Stimulated activated CD4-positive, alpha-beta T cell treated with anti-CD3 and anti-CD28 coated beads, TNF-alpha, amount 100 ng/mL, for 1 hour (primary cell): ENCODE results near the gene KRTAP9-2.
"Not testable (repeated sequence)": the region's sequence is repeated elsewhere in the genome, so short reads cannot be mapped to it uniquely, and the experiment has no call there.

Experiments used
- DNase-seq, 3 donors: peaks; one replicate each; pipeline ENCODE4 v3.0.0-alpha.2; 2020; ENCODE audit warnings: low read depth in 3 of 3, low spot score in 1 of 3

Gene KRTAP9-2

DNA sequence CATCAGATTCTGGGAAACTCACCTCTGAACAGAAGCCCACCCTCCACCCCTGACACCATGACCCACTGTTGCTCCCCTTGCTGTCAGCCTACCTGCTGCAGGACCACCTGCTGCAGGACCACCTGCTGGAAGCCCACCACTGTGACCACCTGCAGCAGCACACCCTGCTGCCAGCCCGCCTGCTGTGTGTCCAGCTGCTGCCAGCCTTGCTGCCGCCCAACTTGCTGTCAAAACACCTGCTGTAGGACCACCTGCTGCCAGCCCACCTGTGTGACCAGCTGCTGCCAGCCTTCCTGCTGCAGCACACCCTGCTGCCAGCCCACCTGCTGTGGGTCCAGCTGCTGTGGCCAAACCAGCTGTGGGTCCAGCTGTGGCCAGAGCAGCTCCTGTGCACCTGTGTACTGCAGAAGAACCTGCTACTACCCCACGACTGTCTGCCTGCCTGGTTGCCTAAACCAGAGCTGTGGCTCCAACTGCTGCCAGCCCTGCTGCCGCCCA, at the start of gene KRTAP9-2:
Gene KRTAP9-2 (plus strand): TSS at position 51 of the 498 bp plus-strand sequence. CDS start 7 bp downstream, at position 58.
- DNase-seq, result not testable (repeated sequence)

GRCh38 chr17:41176744-41177387, 49.6 kb upstream of the KRTAP9-2 start:
- no peak for DNase-seq

DNA sequence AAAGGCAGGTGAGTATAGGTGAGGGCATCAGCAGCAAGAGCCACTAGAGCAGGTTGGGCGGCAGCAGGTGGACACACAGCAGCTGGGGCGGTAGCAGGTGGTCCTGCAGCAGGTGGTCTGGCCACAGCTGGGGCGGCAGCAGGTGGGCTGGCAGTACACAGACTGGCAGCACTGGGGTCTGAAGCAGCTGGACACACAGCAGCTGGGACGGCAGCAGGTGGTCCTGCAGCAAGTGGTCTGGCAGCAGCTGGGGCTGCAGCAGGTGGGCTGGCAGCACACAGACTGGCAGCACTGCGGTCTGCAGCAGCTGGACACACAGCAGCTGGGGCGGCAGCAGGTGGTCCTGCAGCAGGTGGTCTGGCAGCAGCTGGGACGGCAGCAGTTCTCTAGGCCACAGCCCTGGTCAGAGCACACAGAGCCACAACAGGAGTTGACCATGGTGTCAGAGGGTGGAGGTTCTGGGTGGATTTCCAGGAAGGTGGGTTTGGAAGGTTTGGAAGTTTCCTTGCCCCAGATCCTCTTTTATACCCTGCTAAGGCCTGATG, 48.6 kb upstream of the KRTAP9-2 start, which contains the start of gene KRTAP4-2:
Gene KRTAP4-2 (minus strand): TSS at position 495 of the 545 bp plus-strand sequence. CDS start 57 bp downstream, at position 438.
- DNase-seq, result no peak

- DNase-seq, result no peak
Observed at GRCh38 chr17:41178341-41178740, 48.1 kb upstream of the KRTAP9-2 start.

GRCh38 chr17:41178843-41179616, 47.4 kb upstream of the KRTAP9-2 start:
- no peak for DNase-seq

GRCh38 chr17:41184480-41184961, 41.9 kb upstream of the KRTAP9-2 start, which contains the start of gene KRTAP4-1:
TSS of gene KRTAP4-1 (minus strand) at chr17:41184911. CDS start at chr17:41184854, 57 bp downstream.
- no peak for DNase-seq

GRCh38 chr17:41185001-41185400, 41.4 kb upstream of the KRTAP9-2 start:
- DNase-seq, result no peak

DNA sequence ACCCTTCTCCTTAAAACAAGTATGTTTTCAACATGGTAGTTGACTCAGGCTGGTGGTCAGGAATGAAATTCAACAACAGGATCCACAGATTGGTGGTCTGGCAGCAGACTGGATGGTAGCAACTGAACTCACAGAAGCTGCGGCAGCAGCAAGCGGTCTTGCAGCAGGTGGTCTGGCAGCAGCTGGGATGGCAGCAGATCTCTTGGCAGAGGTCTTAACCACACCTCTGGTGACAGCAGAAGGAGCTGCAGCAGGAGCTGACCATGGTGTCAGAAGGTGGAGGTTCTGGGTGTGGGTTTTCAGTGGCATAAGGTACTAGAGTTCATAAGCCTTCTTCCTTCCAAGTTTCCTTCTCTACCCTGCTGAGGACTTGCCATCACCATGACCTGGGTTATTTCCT, 39.6 kb upstream of the KRTAP9-2 start:
- DNase-seq, result no peak

DNA sequence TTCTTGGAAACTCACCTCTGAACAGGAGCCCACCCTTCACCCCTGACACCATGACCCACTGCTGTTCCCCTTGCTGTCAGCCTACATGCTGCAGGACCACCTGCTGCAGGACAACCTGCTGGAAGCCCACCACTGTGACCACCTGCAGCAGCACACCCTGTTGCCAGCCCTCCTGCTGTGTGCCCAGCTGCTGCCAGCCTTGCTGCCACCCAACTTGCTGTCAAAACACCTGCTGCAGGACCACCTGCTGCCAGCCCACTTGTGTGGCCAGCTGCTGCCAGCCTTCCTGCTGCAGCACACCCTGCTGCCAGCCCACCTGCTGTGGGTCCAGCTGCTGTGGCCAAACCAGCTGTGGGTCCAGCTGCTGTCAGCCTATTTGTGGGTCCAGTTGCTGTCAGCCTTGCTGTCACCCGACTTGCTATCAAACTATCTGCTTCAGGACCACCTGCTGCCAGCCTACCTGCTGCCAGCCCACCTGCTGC, 36.6 kb upstream of the KRTAP9-2 start, which contains the start of gene KRTAP9-1:
Gene KRTAP9-1 (plus strand): TSS at position 51 of the 482 bp plus-strand sequence. CDS start 0 bp downstream, at position 51.
- DNase-seq, result not testable (repeated sequence)

DNA sequence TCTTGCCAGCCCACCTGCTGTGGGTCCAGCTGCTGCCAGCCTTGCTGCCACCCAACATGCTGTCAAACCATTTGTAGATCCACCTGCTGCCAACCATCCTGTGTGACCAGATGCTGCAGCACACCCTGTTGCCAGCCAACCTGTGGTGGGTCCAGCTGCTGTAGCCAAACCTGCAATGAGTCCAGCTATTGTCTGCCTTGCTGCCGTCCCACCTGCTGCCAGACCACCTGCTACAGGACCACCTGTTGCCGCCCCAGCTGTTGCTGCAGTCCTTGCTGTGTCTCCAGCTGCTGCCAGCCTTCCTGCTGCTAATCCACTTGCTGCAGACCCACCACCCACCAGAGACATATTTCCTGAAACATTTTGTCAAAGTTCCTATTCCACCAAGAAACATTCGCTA, 36.1 kb upstream of the KRTAP9-2 start:
- no peak for DNase-seq

DNA sequence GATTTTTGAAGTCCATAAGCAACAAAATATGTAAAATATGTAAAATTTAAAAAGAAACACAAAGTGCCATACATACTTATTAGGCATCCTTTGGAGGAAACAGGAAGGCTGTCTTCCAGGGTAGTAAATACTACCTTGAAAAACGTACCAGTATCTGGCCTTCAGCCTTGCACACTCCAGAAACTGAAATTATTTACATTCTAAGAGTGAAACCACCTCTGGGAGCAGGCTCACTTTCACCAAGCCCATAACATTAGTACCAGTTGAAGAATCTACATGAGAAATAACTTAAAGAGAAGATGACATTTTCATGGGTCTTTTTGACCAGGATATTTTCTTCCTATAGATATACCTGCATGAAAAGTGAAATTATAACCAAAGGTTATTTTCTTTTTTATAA, 30.4 kb upstream of the KRTAP9-2 start:
- DNase-seq, result no peak

DNA sequence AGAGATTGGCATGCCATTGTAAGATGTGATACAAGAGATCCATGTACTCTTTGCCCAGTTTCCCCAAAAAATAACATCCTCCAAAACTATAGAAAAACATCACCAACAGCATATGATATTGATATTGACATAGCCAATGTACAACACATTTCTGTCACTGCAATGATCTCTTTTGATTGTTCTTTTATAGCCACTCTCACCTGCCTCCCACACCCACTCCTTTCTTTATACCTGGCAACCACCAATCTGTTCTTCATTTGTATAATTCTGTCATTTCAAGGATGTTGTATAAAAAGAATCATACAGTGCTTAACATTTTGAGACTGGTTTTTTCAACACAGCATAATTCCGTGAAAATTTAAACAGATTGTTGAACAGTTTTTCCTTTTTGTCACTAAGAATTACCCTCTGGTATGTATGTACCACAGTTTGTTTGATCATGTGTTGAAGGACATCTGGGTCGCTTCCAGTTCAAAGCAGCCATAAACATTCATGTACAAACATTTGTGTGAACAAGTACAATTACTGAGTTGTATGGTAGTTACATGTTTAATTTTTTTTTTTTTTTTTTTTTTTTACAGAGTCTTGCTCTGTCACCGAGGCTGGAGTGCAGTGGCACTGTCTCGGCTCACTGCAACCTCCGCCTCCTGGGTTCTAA, 26.9 kb upstream of the KRTAP9-2 start:
- no peak for DNase-seq

DNA sequence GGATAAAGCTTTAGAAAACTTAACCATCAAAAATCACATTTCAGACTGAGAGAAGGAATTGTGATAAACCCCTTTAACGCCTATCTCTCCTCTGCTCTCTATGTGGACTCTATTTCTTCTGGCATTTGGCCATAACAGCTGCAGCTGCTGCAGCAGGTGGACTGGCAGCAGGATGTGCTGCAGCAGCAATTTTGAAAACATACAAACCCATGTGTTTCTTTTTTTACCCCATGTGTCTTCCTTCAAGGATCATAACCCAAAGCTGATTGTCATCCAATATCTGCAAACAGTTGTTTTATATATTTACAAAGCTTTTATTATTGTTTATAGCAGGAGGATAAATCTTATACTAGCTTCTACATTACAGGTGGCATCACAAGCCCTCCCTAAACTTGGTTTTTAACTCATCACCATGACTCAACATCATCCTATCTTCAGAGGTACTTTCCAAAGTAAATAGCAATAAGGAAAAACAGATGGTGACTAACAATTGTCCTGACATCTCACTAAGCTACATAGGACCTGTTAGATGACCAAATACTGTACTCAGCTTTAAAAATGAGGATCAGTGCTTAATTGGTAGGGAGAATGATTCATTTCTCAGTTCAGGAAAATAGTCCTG, 14.5 kb upstream of the KRTAP9-2 start:
- DNase-seq, result no peak

DNA sequence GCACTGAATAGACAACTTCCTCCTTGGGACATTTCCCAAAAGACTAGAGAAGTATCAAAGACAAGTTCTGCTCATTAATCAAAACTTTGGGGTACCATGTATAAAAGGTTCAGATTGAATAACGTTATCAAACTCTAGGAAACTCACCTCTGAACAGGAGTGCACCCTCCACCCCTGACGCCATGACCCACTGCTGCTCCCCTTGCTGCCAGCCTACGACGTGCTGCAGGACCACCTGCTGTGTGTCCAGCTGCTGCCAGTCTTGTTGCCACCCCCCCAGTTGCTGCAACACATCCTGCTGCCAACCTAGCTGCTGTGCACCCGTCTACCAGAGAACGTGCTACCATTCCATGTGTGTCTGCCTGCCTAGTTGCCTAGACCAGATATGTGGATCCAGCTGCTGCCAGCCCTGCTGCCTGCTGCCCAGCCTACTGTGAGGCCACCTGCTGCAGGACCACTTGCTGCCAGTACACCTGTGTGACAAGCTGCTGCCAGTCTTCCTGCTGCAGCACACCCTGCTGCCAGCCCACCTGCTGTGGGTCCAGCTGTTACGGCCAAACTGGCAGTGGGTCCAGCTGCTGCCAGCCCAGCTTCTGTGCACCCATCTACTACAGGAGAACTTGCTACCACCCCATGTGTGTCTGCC, 13.8 kb upstream of the KRTAP9-2 start:
- DNase-seq, result no peak

DNA sequence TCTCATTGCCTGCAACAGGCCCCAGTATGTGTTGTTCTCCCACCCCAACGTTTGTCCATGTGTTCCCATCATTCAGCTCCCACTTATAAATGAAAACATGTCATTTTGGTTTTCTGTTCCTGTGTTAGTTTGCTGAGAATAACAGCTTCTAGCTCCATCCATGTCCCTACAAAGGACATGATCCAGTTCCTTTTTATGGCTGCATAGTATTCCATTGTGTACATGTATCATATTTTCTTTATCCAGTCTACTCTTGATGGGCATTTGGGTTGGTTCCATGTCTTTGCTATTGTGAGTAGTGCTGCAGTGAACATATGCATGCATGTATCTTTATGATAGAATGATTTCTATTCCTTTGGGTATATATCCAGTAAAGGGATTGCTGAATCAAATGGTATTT, 10.8 kb upstream of the KRTAP9-2 start:
- no peak for DNase-seq

DNA sequence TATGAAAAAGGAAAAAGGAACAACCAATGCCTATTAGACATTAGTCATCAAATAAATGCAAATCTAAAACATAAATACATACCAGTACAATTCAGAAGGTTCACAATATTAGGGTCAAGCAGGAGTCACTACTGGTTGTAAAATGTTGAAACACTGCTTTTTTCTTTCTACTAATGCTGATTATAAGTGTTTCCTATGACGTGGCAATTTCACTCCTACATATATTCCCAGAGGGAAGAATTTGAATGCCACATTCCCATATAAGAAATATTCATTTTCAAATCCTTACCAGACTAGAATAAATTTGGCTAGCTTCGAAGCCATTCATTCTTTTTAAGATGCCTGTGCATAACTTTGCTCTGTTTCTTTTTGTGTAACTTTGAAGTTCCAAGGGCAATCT, 2.6 kb upstream of the KRTAP9-2 start:
- no peak for DNase-seq

GRCh38 chr17:41226051-41226450, 397 bp upstream of the KRTAP9-2 start:
- no peak for DNase-seq

DNA sequence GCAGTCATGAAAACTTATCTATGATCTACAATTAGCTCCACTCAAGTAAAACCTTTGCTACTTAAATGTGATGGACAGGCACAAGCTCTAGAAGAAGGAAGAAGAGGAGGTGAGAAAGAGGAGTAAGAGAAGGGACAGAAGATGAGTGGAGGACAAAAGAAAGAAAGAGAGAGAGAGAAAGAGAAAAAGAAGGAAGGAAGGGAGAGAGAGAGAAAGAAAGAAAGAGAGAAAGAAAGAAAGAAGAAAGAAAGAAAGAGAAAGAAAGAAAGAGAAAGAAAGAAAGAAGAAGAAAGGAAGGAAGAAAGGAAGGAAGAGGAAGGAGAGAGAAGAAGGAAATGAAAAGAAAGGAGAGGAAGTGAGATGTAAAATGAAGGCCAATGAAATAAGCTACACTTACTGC, 3.6 kb downstream of the KRTAP9-2 start:
- DNase-seq, result no peak

DNA sequence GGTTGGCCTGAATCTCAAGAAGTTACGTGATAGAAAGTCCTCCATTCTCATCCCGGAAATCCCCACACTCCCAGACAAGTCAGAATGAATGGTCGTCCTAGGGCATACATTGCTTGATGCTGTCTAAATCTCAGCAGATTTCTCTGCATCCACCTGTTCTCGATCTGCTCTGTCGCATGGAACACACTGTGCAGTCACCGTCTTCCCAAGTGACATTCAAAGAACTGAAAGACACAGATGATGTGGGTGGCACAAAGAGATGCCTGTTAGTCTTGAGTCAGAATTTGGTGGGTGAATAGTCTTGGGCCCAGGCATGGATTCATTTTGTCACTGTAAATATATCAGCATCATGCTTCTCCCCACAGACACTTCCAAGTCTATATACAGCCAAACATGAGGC, 5.3 kb downstream of the KRTAP9-2 start:
- no peak for DNase-seq
